HCT116 (cell line): Measurements from ENCODE around the gene SLC43A3.

Experiments used
- CEBPB ChIP-seq: IDR thresholded peaks from 2 replicates; pipeline ENCODE4 v1.6.1; 2012; ENCODE audit warnings: low read depth
- MAX ChIP-seq: IDR thresholded peaks from 2 replicates; pipeline ENCODE4 v1.6.1; 2012
- POLR2A ChIP-seq: IDR thresholded peaks from 2 replicates; pipeline ENCODE4 v1.7.0; 2011; ENCODE audit warnings: borderline replicate concordance; ENCODE audit not compliant: insufficient read depth, insufficient read length; ENCODE audit errors: extremely low read depth
- POLR2AphosphoS5 ChIP-seq: IDR thresholded peaks from 2 replicates; pipeline ENCODE4 v1.6.1; 2011; ENCODE audit warnings: mild to moderate bottlenecking, low read depth, low read length, moderate library complexity
- REST ChIP-seq: IDR thresholded peaks from 2 replicates; pipeline ENCODE4 v1.6.1; 2012; ENCODE audit warnings: low read depth
- ZFX ChIP-seq: fragments of 450-650 bp; IDR thresholded peaks from 2 replicates; pipeline ENCODE4 v1.6.1; 2017
- TF ChIP-seq, protein P1 (sequence below), 3 experiments: fragments of 200-600 bp in 1 of 3; sonication (generic) in 1 of 3; IDR thresholded peaks in 2 of 3; conservative IDR thresholded peaks in 1 of 3; 2 replicates each; pipeline ENCODE4 v1.5.1; 2012 to 2017; ENCODE audit warnings: low read depth in 2 of 3, low read length in 2 of 3, antibody characterized with exemption in 1 of 3, borderline replicate concordance in 1 of 3, control low read depth in 1 of 3, mild to moderate bottlenecking in 1 of 3, mixed read lengths in 1 of 3, mixed run types in 1 of 3, moderate library complexity in 1 of 3; ENCODE audit not compliant: insufficient read depth in 1 of 3

GRCh38 chr11:57392066-57392762 is 34.7 kb downstream of the SLC43A3 start:
- TF ChIP-seq CEBPB (no peak), REST (no peak), POLR2A (no peak), POLR2AphosphoS5 (no peak), MAX (no peak), ZFX (no peak)
- TF ChIP-seq, protein P1, sequence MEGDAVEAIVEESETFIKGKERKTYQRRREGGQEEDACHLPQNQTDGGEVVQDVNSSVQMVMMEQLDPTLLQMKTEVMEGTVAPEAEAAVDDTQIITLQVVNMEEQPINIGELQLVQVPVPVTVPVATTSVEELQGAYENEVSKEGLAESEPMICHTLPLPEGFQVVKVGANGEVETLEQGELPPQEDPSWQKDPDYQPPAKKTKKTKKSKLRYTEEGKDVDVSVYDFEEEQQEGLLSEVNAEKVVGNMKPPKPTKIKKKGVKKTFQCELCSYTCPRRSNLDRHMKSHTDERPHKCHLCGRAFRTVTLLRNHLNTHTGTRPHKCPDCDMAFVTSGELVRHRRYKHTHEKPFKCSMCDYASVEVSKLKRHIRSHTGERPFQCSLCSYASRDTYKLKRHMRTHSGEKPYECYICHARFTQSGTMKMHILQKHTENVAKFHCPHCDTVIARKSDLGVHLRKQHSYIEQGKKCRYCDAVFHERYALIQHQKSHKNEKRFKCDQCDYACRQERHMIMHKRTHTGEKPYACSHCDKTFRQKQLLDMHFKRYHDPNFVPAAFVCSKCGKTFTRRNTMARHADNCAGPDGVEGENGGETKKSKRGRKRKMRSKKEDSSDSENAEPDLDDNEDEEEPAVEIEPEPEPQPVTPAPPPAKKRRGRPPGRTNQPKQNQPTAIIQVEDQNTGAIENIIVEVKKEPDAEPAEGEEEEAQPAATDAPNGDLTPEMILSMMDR (IDR thresholded peaks at IDR 0.05 in 2 of 3, conservative IDR thresholded peaks at IDR 0.05 in 1 of 3; ENCODE audit: borderline replicate concordance in 1 of 3, insufficient read depth in 1 of 3, low read depth in 2 of 3, low read length in 2 of 3), result no peak
